Coronary artery (tissue), 2 donors: ENCODE results near the gene SYPL1.

ENCODE experiments used
- DNase-seq: peaks from one replicate; pipeline ENCODE4 v3.0.0-alpha.2; 2017; ENCODE audit warnings: low spot score
- H3K27ac ChIP-seq, 2 donors: fragments of 200-600 bp; sonication (generic); one replicate each; pipeline ENCODE4 v1.5.1; 2016 to 2019
- H3K4me3 ChIP-seq: fragments of 200-600 bp; sonication (generic); 2 replicates; pipeline ENCODE4 v1.5.1; 2016; ENCODE audit warnings: mild to moderate bottlenecking, moderate library complexity
- TF ChIP-seq, protein P1 (sequence below): fragments of 200-600 bp; sonication (generic); IDR thresholded peaks from one replicate; pipeline ENCODE4 v1.5.1; 2019; ENCODE audit warnings: antibody characterized with exemption

SYPL1 gene

DNA sequence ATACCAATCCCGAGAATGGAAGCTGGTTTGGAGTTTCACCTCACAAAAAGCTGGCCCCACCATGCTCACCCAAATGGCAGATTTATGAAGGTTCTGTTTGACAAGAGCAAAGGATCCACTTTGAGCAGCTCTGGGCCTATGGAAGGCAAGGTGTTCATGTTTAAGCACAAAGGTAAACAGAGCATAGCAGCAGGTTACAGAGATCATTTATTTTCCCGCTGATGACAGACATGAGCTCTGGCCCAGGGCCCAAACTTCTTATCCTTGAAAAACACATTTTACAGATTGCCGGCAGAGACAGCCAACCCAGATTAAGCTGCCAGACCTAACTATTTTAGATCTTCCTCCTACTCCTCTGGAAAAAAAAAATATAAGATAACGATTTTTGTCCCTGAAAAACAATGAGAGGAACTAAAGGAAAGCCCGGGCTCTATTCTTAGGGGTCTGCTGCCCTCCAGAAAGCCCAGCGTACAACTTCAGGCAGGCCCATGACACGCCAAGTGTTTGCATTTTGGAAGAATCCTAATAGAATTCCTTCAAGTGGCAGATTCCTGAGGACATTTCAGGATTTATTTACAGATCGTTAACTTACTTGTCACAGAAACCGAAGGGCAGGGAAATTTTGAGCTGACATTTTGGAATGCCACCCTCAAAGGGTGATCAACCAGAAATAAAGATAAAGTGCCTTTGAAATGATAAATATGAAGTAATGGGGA, 40.0 kb downstream of the SYPL1 start:
- H3K4me3 ChIP-seq, result no peak overlapping the region
- no peak for DNase-seq
- H3K27ac ChIP-seq, result peak overlapping the region in 1 of 2 donors; percentile 56
- TF ChIP-seq, protein P1, sequence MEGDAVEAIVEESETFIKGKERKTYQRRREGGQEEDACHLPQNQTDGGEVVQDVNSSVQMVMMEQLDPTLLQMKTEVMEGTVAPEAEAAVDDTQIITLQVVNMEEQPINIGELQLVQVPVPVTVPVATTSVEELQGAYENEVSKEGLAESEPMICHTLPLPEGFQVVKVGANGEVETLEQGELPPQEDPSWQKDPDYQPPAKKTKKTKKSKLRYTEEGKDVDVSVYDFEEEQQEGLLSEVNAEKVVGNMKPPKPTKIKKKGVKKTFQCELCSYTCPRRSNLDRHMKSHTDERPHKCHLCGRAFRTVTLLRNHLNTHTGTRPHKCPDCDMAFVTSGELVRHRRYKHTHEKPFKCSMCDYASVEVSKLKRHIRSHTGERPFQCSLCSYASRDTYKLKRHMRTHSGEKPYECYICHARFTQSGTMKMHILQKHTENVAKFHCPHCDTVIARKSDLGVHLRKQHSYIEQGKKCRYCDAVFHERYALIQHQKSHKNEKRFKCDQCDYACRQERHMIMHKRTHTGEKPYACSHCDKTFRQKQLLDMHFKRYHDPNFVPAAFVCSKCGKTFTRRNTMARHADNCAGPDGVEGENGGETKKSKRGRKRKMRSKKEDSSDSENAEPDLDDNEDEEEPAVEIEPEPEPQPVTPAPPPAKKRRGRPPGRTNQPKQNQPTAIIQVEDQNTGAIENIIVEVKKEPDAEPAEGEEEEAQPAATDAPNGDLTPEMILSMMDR, result no peak

GRCh38 chr7:106071356-106071998, 40.6 kb downstream of the SYPL1 start:
- no peak for DNase-seq
- TF ChIP-seq, protein P1, result no peak
- Histone ChIP-seq H3K27ac (peak overlapping the region in 1 of 2 donors; percentile 56), H3K4me3 (no peak overlapping the region)

- Histone ChIP-seq H3K27ac (peak overlapping the region in 1 of 2 donors; percentile 56), H3K4me3 (no peak overlapping the region)
- TF ChIP-seq, protein P1, result no peak
- DNase-seq, result no peak
Observed at GRCh38 chr7:106070567-106071254, 41.4 kb downstream of the SYPL1 start.

DNA sequence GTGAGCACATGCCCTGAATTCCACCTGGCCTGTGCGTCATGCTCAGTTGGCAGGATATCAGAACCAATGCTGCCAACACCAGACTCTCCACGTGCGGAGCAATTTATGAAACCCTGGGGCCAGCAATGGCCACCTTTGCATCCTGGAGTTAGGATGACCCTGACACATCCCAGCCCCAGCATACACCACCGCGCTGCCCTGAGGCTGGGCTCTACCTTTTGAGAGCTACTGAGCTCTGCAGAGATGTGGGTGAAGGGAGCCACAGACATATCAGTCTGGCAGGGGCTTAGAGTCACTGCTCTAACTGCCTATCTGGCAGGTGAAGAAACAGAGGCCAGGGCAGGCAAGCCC, 41.9 kb downstream of the SYPL1 start:
- TF ChIP-seq, protein P1, result no peak
- peak overlapping the region in 1 of 2 donors; percentile 6 for H3K27ac ChIP-seq
- no peak overlapping the region for H3K4me3 ChIP-seq
- DNase-seq, result no peak

DNA sequence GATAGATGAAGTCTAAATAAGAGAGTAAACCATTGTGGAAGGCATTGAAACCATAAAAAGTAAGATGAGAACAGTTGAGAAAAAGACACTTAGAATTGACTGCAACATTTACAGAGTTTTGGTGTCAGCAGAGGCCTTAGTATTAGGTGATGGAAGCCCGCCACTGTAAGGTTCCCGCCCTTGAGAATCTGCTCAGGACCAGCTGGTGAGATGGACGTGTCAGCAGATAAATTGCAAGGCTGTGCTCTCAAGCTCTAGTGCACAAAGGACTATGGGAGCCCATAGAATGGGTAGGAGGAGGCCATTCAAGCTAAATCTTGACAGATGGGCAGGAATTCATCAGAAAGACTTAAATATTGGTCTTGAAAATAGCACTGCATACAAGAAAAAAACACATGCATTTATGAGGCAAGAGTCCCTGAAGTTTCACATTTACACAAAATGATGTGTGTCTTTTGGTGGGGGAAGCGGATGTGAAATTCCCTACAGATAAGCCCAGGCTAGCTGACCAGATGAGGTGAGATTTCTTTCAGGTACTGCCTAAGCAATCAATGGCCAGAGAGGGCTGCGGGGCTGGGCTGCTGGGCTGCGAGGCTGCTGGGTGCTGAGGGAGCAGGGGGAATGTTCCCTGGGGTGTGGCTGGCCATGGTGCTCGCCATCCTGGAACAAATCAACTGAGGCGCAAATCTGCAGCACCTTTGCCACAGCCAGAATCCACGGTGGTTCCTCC, 42.5 kb downstream of the SYPL1 start:
- Histone ChIP-seq H3K4me3 (no peak overlapping the region), H3K27ac (peak overlapping the region in 1 of 2 donors; percentile 6)
- TF ChIP-seq, protein P1, result no peak
- no peak for DNase-seq

DNA sequence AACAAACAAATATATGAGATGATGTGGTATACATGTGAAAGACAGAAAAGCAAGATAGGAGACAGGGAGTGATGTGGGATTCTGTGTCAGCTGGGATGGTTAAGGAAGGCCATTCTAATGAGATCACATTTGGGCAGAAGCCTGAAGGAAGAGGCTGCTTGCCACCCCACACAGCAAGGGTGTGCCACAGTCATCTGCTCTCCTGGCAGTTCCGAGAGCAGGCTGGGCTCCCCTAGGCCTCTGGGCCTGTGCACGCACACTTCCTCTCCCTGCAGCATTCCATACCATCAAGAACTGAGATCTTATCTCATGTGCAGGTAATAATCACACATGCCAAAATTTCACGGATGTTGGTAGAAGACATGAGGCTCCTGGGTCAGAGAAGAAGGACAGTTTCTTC, 43.1 kb downstream of the SYPL1 start:
- no peak for DNase-seq
- Histone ChIP-seq H3K27ac (no peak overlapping the region), H3K4me3 (no peak overlapping the region)
- TF ChIP-seq, protein P1, result no peak
